Type B pancreatic cell (in vitro differentiated cells): ENCODE data around the gene SEPTIN3. TPM values are rescaled to one million over a fixed set of nuclear protein-coding genes. Genes with fewer than 3 reads are reported as not detected.

ENCODE experiments used
- total RNA-seq: library from RNA; stranded (reverse); gene quantifications from 2 replicates; pipeline ENCODE4 v1.2.1, GENCODE V29; 2021; ENCODE audit warnings: low replicate concordance

SEPTIN3 gene
- total RNA-seq, 1 donor from 2014 or later, result 16.3 TPM

Other genes starting within 250 kb of the SEPTIN3 start
- gene CCDC134, start 168.8 kb upstream of the SEPTIN3 start, total RNA-seq, result 13.2 and 19.6 TPM in 2 replicates
- 110 and 119 TPM in 2 replicates for gene SREBF2, start 136.3 kb upstream of the SEPTIN3 start, total RNA-seq
- gene SHISA8, start 54.4 kb upstream of the SEPTIN3 start, total RNA-seq, result 0.22 and 0.45 TPM in 2 replicates
- 0.79 and 3.4 TPM in 2 replicates for gene TNFRSF13C, start 42.6 kb upstream of the SEPTIN3 start, total RNA-seq
- 12.2 and 29.4 TPM in 2 replicates for gene CENPM, start 22.3 kb upstream of the SEPTIN3 start, total RNA-seq
- not detected in 2 replicates for gene WBP2NL, start 29.3 kb downstream of the SEPTIN3 start, total RNA-seq
- gene NAGA, start 101.4 kb downstream of the SEPTIN3 start, total RNA-seq, result 24.1 and 35.9 TPM in 2 replicates
- gene PHETA2, start 104.8 kb downstream of the SEPTIN3 start, total RNA-seq, result 4.1 and 11.9 TPM in 2 replicates
- gene SMDT1, start 110.3 kb downstream of the SEPTIN3 start, total RNA-seq, result 80.6 and 102 TPM in 2 replicates
- 93.9 and 109 TPM in 2 replicates for gene NDUFA6, start 121.3 kb downstream of the SEPTIN3 start, total RNA-seq
- 3.1 and 4.0 TPM in 2 replicates for gene CYP2D6, start 161.4 kb downstream of the SEPTIN3 start, total RNA-seq